Mesothelial cell of epicardium (in vitro differentiated cells): ENCODE measurements around the gene ARPC1A. TPM values are rescaled to one million over a fixed set of nuclear protein-coding genes. Genes with fewer than 3 reads are reported as not detected.

Source experiments
- DNase-seq, 2 experiments: peaks; one replicate each; pipeline ENCODE4 v3.0.0; 2021; ENCODE audit warnings: low spot score in 2 of 2; ENCODE audit not compliant: unreplicated experiment in 2 of 2
- H3K27ac Mint-ChIP-seq: 2 replicates; pipeline ENCODE4 v1.8.0; 2021; ENCODE audit warnings: mixed read lengths
- H3K27me3 Mint-ChIP-seq: 2 replicates; pipeline ENCODE4 v1.8.0; 2021; ENCODE audit warnings: low read depth, mixed read lengths
- H3K36me3 Mint-ChIP-seq: 2 replicates; pipeline ENCODE4 v1.8.0; 2021; ENCODE audit warnings: mixed read lengths
- H3K4me1 Mint-ChIP-seq: 2 replicates; pipeline ENCODE4 v1.8.0; 2021; ENCODE audit warnings: mixed read lengths
- H3K4me3 Mint-ChIP-seq: 2 replicates; pipeline ENCODE4 v1.8.0; 2021; ENCODE audit warnings: mild to moderate bottlenecking, moderate library complexity, mixed read lengths
- H3K9me3 Mint-ChIP-seq: 2 replicates; pipeline ENCODE4 v1.8.0; 2021; ENCODE audit warnings: mixed read lengths
- CTCF ChIP-seq: fragments of 200-600 bp; sonication (generic); IDR thresholded peaks from one replicate; pipeline ENCODE4 v1.5.0; 2021; ENCODE audit warnings: antibody characterized with exemption; ENCODE audit not compliant: unreplicated experiment
- total RNA-seq: library from RNA; stranded (reverse); gene quantifications from 3 replicates; pipeline ENCODE4 v1.2.1, GENCODE V29; 2021

The ARPC1A gene
- total RNA-seq, 1 donor from 2014 or later, result 99.3 TPM

GRCh38 chr7:99380823-99381663 lies 55.3 kb downstream of the ARPC1A start:
- no peak overlapping the region for H3K4me3 Mint-ChIP-seq
- no peak for TF ChIP-seq CTCF
- H3K4me1 Mint-ChIP-seq, result peaks cover 13% of the 10 kb centered on the region
- peaks cover 2% of the 10 kb centered on the region for H3K36me3 Mint-ChIP-seq
- no peaks in the 10 kb centered on the region for H3K9me3 Mint-ChIP-seq
- no peak for DNase-seq
- no peaks in the 10 kb centered on the region for H3K27me3 Mint-ChIP-seq
- no peak overlapping the region for H3K27ac Mint-ChIP-seq

- Mint-ChIP-seq H3K4me3 (no peak overlapping the region), H3K27me3 (no peaks in the 10 kb centered on the region), H3K4me1 (peaks cover 13% of the 10 kb centered on the region), H3K9me3 (no peaks in the 10 kb centered on the region), H3K27ac (no peak overlapping the region), H3K36me3 (peaks cover 2% of the 10 kb centered on the region)
- TF ChIP-seq CTCF, result no peak
- no peak for DNase-seq
Observed at GRCh38 chr7:99381664-99382075, 56.0 kb downstream of the ARPC1A start.

DNA sequence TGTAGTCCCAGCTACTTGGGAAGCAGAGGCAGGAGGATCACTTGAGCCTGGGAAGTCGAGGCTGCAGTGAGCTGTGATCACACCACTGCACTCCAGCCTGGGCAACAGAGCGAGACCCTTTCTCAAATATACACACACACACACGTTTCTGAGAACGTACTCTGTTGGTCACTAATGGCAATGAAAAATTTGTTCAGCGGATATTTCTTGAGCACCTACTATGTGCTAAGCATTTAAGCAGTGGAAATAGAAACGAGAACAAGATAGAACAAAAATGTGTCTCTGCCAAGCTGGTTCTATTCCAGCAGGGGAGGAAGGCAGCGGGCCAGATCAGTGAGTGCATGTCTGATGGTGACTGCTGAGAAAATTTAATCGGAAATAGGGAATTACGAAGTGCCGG lies 57.5 kb downstream of the ARPC1A start:
- DNase-seq, result no peak
- H3K4me3 Mint-ChIP-seq, result no peak overlapping the region
- H3K27ac Mint-ChIP-seq, result no peak overlapping the region
- no peaks in the 10 kb centered on the region for H3K9me3 Mint-ChIP-seq
- peaks cover 7% of the 10 kb centered on the region for H3K36me3 Mint-ChIP-seq
- TF ChIP-seq CTCF, result no peak
- H3K4me1 Mint-ChIP-seq, result peaks cover 13% of the 10 kb centered on the region
- no peaks in the 10 kb centered on the region for H3K27me3 Mint-ChIP-seq

DNA sequence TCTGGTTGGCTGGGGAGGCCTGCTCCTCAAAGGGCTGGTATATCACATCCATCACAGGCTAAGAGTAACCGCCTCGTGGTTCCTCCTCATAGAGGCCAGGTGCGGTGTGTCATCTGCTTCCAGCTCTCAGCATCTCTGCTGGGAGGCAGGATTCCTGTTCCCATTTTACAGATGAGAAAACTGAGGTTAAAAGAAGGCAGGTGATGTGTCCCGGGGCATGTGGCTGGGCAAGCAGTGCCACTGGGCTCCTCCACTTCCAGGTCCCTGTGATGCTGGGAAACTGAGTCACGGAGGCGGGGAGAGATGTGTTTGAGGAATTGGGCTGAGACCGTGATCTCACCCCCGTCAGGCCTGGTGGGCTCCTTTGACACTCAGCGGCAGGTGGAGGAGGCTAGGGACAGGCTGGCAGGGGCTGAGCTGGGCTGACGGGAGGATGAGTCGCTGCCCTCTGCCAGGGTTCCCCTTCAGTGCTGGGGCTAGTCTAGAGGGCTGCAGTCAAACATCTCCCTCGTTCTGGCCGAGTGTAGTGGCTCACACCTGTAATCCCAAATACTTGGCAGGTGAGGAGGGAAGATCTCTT lies 58.2 kb downstream of the ARPC1A start:
- no peak for DNase-seq
- Mint-ChIP-seq H3K27ac (no peak overlapping the region), H3K9me3 (no peaks in the 10 kb centered on the region), H3K27me3 (no peaks in the 10 kb centered on the region), H3K36me3 (peaks cover 10% of the 10 kb centered on the region), H3K4me3 (no peak overlapping the region), H3K4me1 (peaks cover 13% of the 10 kb centered on the region)
- TF ChIP-seq CTCF, result no peak

- no peak for TF ChIP-seq CTCF
- Mint-ChIP-seq H3K4me1 (peaks cover 8% of the 10 kb centered on the region), H3K36me3 (peaks cover 8% of the 10 kb centered on the region), H3K4me3 (no peak overlapping the region), H3K27me3 (no peaks in the 10 kb centered on the region), H3K9me3 (no peaks in the 10 kb centered on the region), H3K27ac (no peak overlapping the region)
- no peak for DNase-seq
Observed at GRCh38 chr7:99384523-99384922, 58.8 kb downstream of the ARPC1A start.
